HL-60 (cell line): ENCODE measurements around the gene COLEC11.

ENCODE experiments used
- DNase-seq, 2 experiments: peaks; one replicate each; pipeline ENCODE4 v3.0.0-alpha.2; 2010 to 2020; ENCODE audit warnings: low read depth in 1 of 2, low spot score in 1 of 2
- H3K27ac ChIP-seq: fragments of 250-450 bp; sonication (Bioruptor Pico); replicated peaks from 2 replicates; pipeline ENCODE4 v1.5.1; 2020; ENCODE audit warnings: mild to moderate bottlenecking, moderate library complexity
- H3K27me3 ChIP-seq: fragments of 250-450 bp; sonication (Bioruptor Pico); 2 replicates; pipeline ENCODE4 v1.5.1; 2021; ENCODE audit warnings: mild to moderate bottlenecking, moderate library complexity; ENCODE audit not compliant: insufficient read depth, poor library complexity, severe bottlenecking
- H3K4me3 ChIP-seq: replicated peaks from 2 replicates; pipeline ENCODE4 v1.5.1; 2011; ENCODE audit warnings: mild to moderate bottlenecking, control low read depth, low read length; ENCODE audit not compliant: insufficient read depth
- CTCF ChIP-seq: IDR thresholded peaks from one replicate; pipeline ENCODE4 v1.5.1; 2011; ENCODE audit warnings: low read length, control low read depth, inconsistent platforms; ENCODE audit not compliant: insufficient read depth
- GABPA ChIP-seq: IDR thresholded peaks from 2 replicates; pipeline ENCODE4 v1.6.1; 2012; ENCODE audit warnings: low read depth
- POLR2AphosphoS5 ChIP-seq: IDR thresholded peaks from 2 replicates; pipeline ENCODE4 v1.6.1; 2012; ENCODE audit warnings: low read depth
- SPI1 ChIP-seq: IDR thresholded peaks from 2 replicates; pipeline ENCODE4 v1.6.1; 2012; ENCODE audit warnings: low read depth, mild to moderate bottlenecking, borderline replicate concordance
- TF ChIP-seq, protein P1 (sequence below): IDR thresholded peaks from 2 replicates; pipeline ENCODE4 v1.6.1; 2012; ENCODE audit warnings: low read depth; ENCODE audit not compliant: insufficient replicate concordance

COLEC11 gene

GRCh38 chr2:3689998-3690748 lies 95.3 kb downstream of the COLEC11 start:
- no peak overlapping the region for H3K4me3 ChIP-seq
- peaks cover 2% of the 10 kb centered on the region for H3K27me3 ChIP-seq
- DNase-seq: no peak
- TF ChIP-seq GABPA (no peak), CTCF (no peak), SPI1 (no peak), POLR2AphosphoS5 (no peak)
- TF ChIP-seq, protein P1, sequence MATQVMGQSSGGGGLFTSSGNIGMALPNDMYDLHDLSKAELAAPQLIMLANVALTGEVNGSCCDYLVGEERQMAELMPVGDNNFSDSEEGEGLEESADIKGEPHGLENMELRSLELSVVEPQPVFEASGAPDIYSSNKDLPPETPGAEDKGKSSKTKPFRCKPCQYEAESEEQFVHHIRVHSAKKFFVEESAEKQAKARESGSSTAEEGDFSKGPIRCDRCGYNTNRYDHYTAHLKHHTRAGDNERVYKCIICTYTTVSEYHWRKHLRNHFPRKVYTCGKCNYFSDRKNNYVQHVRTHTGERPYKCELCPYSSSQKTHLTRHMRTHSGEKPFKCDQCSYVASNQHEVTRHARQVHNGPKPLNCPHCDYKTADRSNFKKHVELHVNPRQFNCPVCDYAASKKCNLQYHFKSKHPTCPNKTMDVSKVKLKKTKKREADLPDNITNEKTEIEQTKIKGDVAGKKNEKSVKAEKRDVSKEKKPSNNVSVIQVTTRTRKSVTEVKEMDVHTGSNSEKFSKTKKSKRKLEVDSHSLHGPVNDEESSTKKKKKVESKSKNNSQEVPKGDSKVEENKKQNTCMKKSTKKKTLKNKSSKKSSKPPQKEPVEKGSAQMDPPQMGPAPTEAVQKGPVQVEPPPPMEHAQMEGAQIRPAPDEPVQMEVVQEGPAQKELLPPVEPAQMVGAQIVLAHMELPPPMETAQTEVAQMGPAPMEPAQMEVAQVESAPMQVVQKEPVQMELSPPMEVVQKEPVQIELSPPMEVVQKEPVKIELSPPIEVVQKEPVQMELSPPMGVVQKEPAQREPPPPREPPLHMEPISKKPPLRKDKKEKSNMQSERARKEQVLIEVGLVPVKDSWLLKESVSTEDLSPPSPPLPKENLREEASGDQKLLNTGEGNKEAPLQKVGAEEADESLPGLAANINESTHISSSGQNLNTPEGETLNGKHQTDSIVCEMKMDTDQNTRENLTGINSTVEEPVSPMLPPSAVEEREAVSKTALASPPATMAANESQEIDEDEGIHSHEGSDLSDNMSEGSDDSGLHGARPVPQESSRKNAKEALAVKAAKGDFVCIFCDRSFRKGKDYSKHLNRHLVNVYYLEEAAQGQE: no peak
- no peak overlapping the region for H3K27ac ChIP-seq

DNA sequence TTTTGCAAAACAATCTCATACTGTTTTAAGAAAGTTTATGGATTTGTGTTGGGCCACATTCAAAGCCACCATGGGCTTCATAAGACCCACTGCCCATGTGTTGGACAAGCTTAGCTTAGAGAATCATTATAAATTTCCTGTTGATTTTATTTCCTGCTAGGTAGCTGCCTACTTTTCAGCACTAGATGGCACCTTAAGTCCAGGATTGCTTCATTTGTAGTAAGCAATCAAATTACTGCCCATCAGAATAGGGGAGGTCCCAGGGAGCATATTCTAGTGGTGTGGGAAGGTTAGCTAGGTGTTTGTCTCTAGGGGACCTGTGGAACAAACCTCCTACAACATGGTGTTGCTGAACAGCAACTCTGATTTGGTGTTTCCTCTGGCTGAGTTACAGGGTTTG lies 97.5 kb downstream of the COLEC11 start:
- Histone ChIP-seq H3K27ac (no peak overlapping the region), H3K27me3 (peaks cover 2% of the 10 kb centered on the region), H3K4me3 (no peak overlapping the region)
- TF ChIP-seq POLR2AphosphoS5 (no peak), CTCF (peak; percentile 7), SPI1 (no peak)
- TF ChIP-seq, protein P1: no peak
- DNase-seq: no peak
